ENCODE measurements around the gene PFKFB2. TPM values are rescaled to one million over a fixed set of nuclear protein-coding genes. Genes with fewer than 3 reads are reported as not detected.

Gene PFKFB2
- polyA plus RNA-seq, 3 donors: 2.1 to 6.9 (median 2.3) TPM

GRCh38 chr1:207020709-207021107, 32.4 kb upstream of the PFKFB2 start:
- Histone ChIP-seq H3K4me2 (replicated peaks; ENCODE audit: extremely low read depth, low read length, poor library complexity, severe bottlenecking) (no peak overlapping the region), H4K20me1 (ENCODE audit: insufficient read depth, low read length) (no peaks in the 10 kb centered on the region), H3K9me3 (replicated peaks in 1 of 2; ENCODE audit: control insufficient read depth in 1 of 2, insufficient read depth in 1 of 2, low read length in 2 of 2) (no peaks in the 10 kb centered on the region), H3K9ac (ENCODE audit: insufficient read depth, low read length, poor library complexity, severe bottlenecking) (no peak overlapping the region), H3K4me1 (ENCODE audit: control insufficient read depth in 1 of 2, insufficient read depth in 2 of 2, low read length in 2 of 2) (peaks cover 20 to 23% of the 10 kb centered on the region in 2 donors), H3K36me3 (replicated peaks in 1 of 2; ENCODE audit: control insufficient read depth in 1 of 2, insufficient read depth in 2 of 2, low read length in 2 of 2) (no peaks in the 10 kb centered on the region), H3K27me3 (ENCODE audit: control insufficient read depth in 2 of 2, insufficient read depth in 2 of 2, low read length in 2 of 2) (no peaks in the 10 kb centered on the region), H3K79me2 (ENCODE audit: insufficient read depth, low read length) (no peaks in the 10 kb centered on the region), H2AFZ (ENCODE audit: insufficient read depth, low read depth, low read length, poor library complexity, severe bottlenecking) (no peak overlapping the region), H3K27ac (ENCODE audit: low read depth in 1 of 2, low read length in 2 of 2) (no peak overlapping the region), H3K4me3 (replicated peaks in 1 of 3; ENCODE audit: low read depth in 2 of 3, low read length in 3 of 3) (no peak overlapping the region)
- 100% methylated on average over 1 of the region's 4 CpGs for WGBS (ENCODE audit: insufficient coverage)
- peak overlapping the region in 1 of 7 donors; percentile 67 for H3K27ac Mint-ChIP-seq
- peaks cover 0 to 2% of the 10 kb centered on the region in 2 donors for H3K36me3 Mint-ChIP-seq
- H3K9me3 Mint-ChIP-seq: peaks cover 0 to 2% (median 0%) of the 10 kb centered on the region in 7 donors
- intact Hi-C loops (cut with micrococcal nuclease): no loop called here
- H3K4me1 Mint-ChIP-seq: peaks cover 46% of the 10 kb centered on the region
- peak in 2 of 3 donors; percentile 16 to 53 for DNase-seq
- peak overlapping the region in 1 of 2 donors; percentile 51 for H3K4me3 Mint-ChIP-seq
- peaks cover 0 to 2% (median 0%) of the 10 kb centered on the region in 3 donors for H3K27me3 Mint-ChIP-seq (ENCODE audit: low read depth in 3 of 3)
- TF ChIP-seq CTCF (IDR thresholded peaks at IDR 0.05): no peak

- Mint-ChIP-seq H3K9me3 (peaks cover 0 to 2% (median 0%) of the 10 kb centered on the region in 7 donors), H3K27ac (peak overlapping the region in 2 of 7 donors; percentile 3 to 67), H3K36me3 (peaks cover 0 to 2% of the 10 kb centered on the region in 2 donors), H3K4me1 (peaks cover 44% of the 10 kb centered on the region), H3K27me3 (ENCODE audit: low read depth in 3 of 3) (peaks cover 0 to 2% (median 0%) of the 10 kb centered on the region in 3 donors), H3K4me3 (peak overlapping the region in 1 of 2 donors; percentile 51)
- H3K4me2 ChIP-seq (replicated peaks; ENCODE audit: extremely low read depth, low read length, poor library complexity, severe bottlenecking): no peak overlapping the region
- H3K9ac ChIP-seq (ENCODE audit: insufficient read depth, low read length, poor library complexity, severe bottlenecking): no peak overlapping the region
- H3K9me3 ChIP-seq (replicated peaks in 1 of 2; ENCODE audit: control insufficient read depth in 1 of 2, insufficient read depth in 1 of 2, low read length in 2 of 2): no peaks in the 10 kb centered on the region
- peaks cover 20 to 23% of the 10 kb centered on the region in 2 donors for H3K4me1 ChIP-seq (ENCODE audit: control insufficient read depth in 1 of 2, insufficient read depth in 2 of 2, low read length in 2 of 2)
- H3K79me2 ChIP-seq (ENCODE audit: insufficient read depth, low read length): no peaks in the 10 kb centered on the region
- WGBS (ENCODE audit: insufficient coverage): 93% methylated on average over 6 of the region's 8 CpGs
- H4K20me1 ChIP-seq (ENCODE audit: insufficient read depth, low read length): no peaks in the 10 kb centered on the region
- no peak overlapping the region for H3K4me3 ChIP-seq (replicated peaks in 1 of 3; ENCODE audit: low read depth in 2 of 3, low read length in 3 of 3)
- TF ChIP-seq CTCF (IDR thresholded peaks at IDR 0.05): no peak
- H3K36me3 ChIP-seq (replicated peaks in 1 of 2; ENCODE audit: control insufficient read depth in 1 of 2, insufficient read depth in 2 of 2, low read length in 2 of 2): no peaks in the 10 kb centered on the region
- H3K27ac ChIP-seq (ENCODE audit: low read depth in 1 of 2, low read length in 2 of 2): no peak overlapping the region
- H2AFZ ChIP-seq (ENCODE audit: insufficient read depth, low read depth, low read length, poor library complexity, severe bottlenecking): no peak overlapping the region
- H3K27me3 ChIP-seq (ENCODE audit: control insufficient read depth in 2 of 2, insufficient read depth in 2 of 2, low read length in 2 of 2): no peaks in the 10 kb centered on the region
- intact Hi-C loops (cut with micrococcal nuclease): no loop called here
- DNase-seq: no peak
These were observed 31.8 kb upstream of the PFKFB2 start for GRCh38 chr1:207021139-207021861.
